ENCODE results near the gene CEP41.

GRCh38 chr7:130388671-130389070 is 52.1 kb downstream of the CEP41 start:
- TF ChIP-seq CTCF (conservative IDR thresholded peaks at IDR 0.05) (no peak), ZFX (IDR thresholded peaks at IDR 0.05) (no peak)
